ENCODE data around the gene TNIP1. TPM values are rescaled to one million over a fixed set of nuclear protein-coding genes. Genes with fewer than 3 reads are reported as not detected.

TNIP1 gene
- total and polyA plus RNA-seq, 2 donors, result 49.9 to 54.7 TPM

DNA sequence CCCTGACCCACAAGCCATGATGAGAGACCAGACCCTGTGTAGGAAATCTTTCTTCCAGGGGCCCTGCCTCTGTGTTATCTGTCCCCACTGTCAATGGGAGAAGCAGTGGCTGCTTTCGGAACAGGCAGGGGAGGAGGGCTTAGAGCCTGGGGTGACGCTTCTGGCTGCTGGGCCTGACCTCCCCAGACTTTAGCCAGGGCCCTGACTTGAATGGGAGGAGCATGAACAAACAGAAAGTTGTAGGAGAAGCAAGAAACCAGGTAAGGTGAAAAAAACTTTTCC lies 72.7 kb downstream of the TNIP1 start:
- DNase-seq (ENCODE audit: low read depth in 6 of 9, low spot score in 9 of 9), result no peak
- Histone ChIP-seq H3K9me3 (ENCODE audit: control insufficient read depth in 2 of 2, insufficient read depth in 1 of 2, low read length in 1 of 2) (no peaks in the 10 kb centered on the region), H3K4me1 (ENCODE audit: control insufficient read depth in 2 of 2, insufficient read depth in 2 of 2, low read length in 2 of 2) (no peaks in the 10 kb centered on the region), H3K27ac (ENCODE audit: low read depth in 1 of 2, low read length in 1 of 2) (no peak overlapping the region), H3K36me3 (ENCODE audit: control insufficient read depth in 2 of 2, insufficient read depth in 2 of 2, low read length in 1 of 2) (no peaks in the 10 kb centered on the region), H3K4me3 (ENCODE audit: low read length in 2 of 2) (no peak overlapping the region), H3K27me3 (ENCODE audit: control insufficient read depth in 2 of 2, insufficient read depth in 1 of 2, low read length in 1 of 2) (peaks cover 0 to 6% of the 10 kb centered on the region in 2 donors)
- WGBS, result 98% methylated on average over 2 of the region's 2 CpGs

DNA sequence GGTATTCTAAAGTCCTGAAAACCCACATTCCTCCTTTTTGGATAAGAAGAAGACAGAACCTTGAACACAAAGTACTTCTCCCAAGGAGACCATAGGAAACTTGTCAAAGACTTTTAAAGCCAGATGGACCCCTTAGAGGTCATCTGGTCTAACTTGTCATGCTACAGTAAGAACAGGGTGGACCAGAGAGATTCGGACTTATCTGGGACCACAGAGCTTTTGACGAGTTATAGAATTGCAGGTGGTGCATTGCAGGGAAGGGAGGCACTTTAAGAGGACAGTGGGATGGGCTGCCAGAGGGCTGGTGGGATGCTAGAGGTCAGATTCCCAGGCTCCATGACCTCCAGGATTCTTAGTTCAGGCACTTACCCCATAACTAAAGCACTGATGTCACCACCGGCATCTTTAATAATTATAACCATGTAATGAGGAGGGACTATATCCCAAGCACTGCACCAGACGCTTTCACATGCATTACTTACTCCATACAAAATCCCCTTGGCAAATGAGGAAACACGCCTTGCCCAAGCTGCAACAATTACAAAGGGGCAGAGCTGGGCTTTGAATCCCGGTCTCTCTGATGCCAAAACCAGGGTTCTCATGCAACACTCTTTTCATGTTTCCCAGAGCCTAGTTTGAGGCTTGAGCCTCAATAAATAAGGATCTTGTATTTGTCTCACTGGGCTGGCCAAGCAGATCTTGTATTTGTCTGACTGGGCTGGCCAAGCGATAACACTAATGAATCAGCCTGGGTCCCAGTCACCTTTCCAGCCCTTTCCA lies 73.2 kb downstream of the TNIP1 start:
- DNase-seq (ENCODE audit: low read depth in 6 of 9, low spot score in 9 of 9), result no peak
- Histone ChIP-seq H3K27me3 (ENCODE audit: control insufficient read depth in 2 of 2, insufficient read depth in 1 of 2, low read length in 1 of 2) (peaks cover 0 to 6% of the 10 kb centered on the region in 2 donors), H3K27ac (ENCODE audit: low read depth in 1 of 2, low read length in 1 of 2) (no peak overlapping the region), H3K9me3 (ENCODE audit: control insufficient read depth in 2 of 2, insufficient read depth in 1 of 2, low read length in 1 of 2) (no peaks in the 10 kb centered on the region), H3K4me3 (ENCODE audit: low read length in 2 of 2) (no peak overlapping the region), H3K36me3 (ENCODE audit: control insufficient read depth in 2 of 2, insufficient read depth in 2 of 2, low read length in 1 of 2) (no peaks in the 10 kb centered on the region), H3K4me1 (ENCODE audit: control insufficient read depth in 2 of 2, insufficient read depth in 2 of 2, low read length in 2 of 2) (no peaks in the 10 kb centered on the region)
- 95% methylated on average over 7 of the region's 7 CpGs for WGBS

DNA sequence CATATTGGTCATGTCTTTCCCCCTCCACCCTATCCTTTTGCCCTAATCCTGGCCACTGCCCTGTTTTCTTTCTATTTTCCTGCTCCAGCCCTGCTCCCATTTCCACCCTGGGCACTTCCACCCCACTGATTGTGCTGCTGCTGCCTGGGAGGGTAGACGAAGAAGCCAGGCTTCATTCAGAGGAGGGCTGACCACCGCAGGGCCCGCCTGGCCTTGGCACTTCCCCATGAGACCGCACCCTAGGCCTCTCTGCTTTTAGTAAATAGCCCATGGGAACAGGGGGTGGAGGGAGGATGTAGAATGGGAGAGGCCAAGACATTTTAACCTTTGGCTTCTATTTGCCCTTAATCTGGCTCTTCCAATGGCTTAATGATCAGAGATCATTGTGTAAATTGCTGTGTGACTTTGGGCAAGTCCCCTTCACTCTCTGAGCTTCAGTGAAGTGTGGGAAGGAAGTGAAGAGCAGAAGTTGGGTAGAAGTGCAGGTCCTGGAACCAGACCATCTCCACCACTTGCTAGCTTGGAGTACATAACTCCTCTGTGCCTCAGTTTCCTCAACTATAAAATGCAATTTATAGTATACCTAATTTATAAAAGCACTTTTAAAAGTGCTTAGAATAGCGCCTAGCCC lies 74.0 kb downstream of the TNIP1 start:
- no peaks in the 10 kb centered on the region for H3K4me1 ChIP-seq (ENCODE audit: control insufficient read depth in 2 of 2, insufficient read depth in 2 of 2, low read length in 2 of 2)
- peaks cover 0 to 6% of the 10 kb centered on the region in 2 donors for H3K27me3 ChIP-seq (ENCODE audit: control insufficient read depth in 2 of 2, insufficient read depth in 1 of 2, low read length in 1 of 2)
- H3K36me3 ChIP-seq (ENCODE audit: control insufficient read depth in 2 of 2, insufficient read depth in 2 of 2, low read length in 1 of 2), result no peaks in the 10 kb centered on the region
- 94% methylated on average over 5 of the region's 5 CpGs for WGBS
- no peak overlapping the region for H3K4me3 ChIP-seq (ENCODE audit: low read length in 2 of 2)
- no peak overlapping the region for H3K27ac ChIP-seq (ENCODE audit: low read depth in 1 of 2, low read length in 1 of 2)
- DNase-seq (ENCODE audit: low read depth in 6 of 9, low spot score in 9 of 9), result no peak
- no peaks in the 10 kb centered on the region for H3K9me3 ChIP-seq (ENCODE audit: control insufficient read depth in 2 of 2, insufficient read depth in 1 of 2, low read length in 1 of 2)

DNA sequence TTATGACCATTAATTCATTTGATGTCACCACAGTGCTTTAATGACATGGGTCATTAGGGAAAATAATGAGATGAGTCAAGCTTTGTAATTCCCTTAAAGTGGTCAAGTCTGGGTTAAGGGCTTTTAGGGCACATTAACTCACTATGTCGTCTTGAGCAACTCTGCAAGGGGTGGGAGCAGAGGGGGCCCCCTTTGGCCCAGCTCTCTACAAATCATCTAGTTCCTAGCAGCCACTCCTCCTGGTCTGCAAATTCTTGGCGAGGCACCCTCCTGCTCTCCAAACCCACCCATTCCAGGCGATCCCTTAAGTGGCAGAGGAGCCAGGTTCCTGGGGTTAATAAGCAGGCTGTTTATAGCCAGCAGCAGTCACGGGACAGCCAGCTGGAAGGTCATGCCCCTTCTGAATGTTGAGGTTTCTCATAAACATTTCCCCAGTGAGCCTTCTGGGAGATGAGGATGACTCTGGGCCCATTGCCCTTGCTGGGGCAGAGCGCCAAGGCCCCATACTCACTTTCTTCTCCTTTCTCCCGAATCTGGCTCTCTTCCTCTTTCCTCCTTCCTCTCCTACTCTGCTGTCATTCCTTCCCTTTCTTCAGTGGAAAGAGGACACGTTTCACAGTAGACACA lies 74.8 kb downstream of the TNIP1 start:
- WGBS, result 72% methylated on average over 7 of the region's 7 CpGs
- Histone ChIP-seq H3K4me3 (ENCODE audit: low read length in 2 of 2) (no peak overlapping the region), H3K36me3 (ENCODE audit: control insufficient read depth in 2 of 2, insufficient read depth in 2 of 2, low read length in 1 of 2) (no peaks in the 10 kb centered on the region), H3K4me1 (ENCODE audit: control insufficient read depth in 2 of 2, insufficient read depth in 2 of 2, low read length in 2 of 2) (no peaks in the 10 kb centered on the region), H3K27me3 (ENCODE audit: control insufficient read depth in 2 of 2, insufficient read depth in 1 of 2, low read length in 1 of 2) (peaks cover 0 to 6% of the 10 kb centered on the region in 2 donors), H3K27ac (ENCODE audit: low read depth in 1 of 2, low read length in 1 of 2) (no peak overlapping the region), H3K9me3 (ENCODE audit: control insufficient read depth in 2 of 2, insufficient read depth in 1 of 2, low read length in 1 of 2) (no peaks in the 10 kb centered on the region)
- no peak for DNase-seq (ENCODE audit: low read depth in 6 of 9, low spot score in 9 of 9)

DNA sequence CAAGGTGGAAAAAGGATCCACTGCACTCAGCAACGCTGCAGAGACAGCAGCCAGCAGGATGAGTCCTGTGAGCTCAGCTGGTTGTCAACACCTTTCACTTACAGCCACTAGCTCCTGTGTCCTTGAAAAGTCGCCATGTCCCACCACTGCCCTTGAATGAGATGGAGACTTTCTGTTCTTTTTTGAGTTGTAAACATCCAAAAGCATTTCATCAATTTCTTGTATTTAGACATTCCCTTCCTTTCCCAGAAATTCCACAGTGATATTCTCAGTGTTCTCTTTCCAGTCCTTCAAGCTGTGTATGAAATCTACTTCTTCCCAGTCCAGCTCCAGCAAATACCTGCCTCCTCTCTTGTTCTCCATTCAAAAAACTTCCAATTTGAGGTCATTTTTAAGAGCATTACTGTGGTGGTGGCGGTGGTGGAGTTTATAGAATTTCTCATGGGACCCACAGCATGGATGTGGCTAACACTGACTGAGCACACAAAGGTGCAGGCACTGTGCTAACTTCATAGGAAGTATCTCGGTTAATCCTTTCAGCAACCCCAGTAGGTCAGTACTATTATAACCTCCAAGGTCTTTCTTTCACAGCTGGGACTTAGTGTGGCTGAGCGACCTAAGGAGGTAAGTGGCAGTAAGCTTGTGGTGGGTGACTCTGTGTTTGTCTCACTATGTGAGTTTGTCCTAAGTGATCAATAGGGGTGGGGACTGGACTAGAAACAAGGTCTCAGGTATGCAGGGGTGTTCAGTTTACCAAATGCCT lies 75.5 kb downstream of the TNIP1 start:
- no peaks in the 10 kb centered on the region for H3K4me1 ChIP-seq (ENCODE audit: control insufficient read depth in 2 of 2, insufficient read depth in 2 of 2, low read length in 2 of 2)
- no peaks in the 10 kb centered on the region for H3K36me3 ChIP-seq (ENCODE audit: control insufficient read depth in 2 of 2, insufficient read depth in 2 of 2, low read length in 1 of 2)
- no peak for DNase-seq (ENCODE audit: low read depth in 6 of 9, low spot score in 9 of 9)
- no peak overlapping the region for H3K4me3 ChIP-seq (ENCODE audit: low read length in 2 of 2)
- no peak overlapping the region for H3K27ac ChIP-seq (ENCODE audit: low read depth in 1 of 2, low read length in 1 of 2)
- no peaks in the 10 kb centered on the region for H3K9me3 ChIP-seq (ENCODE audit: control insufficient read depth in 2 of 2, insufficient read depth in 1 of 2, low read length in 1 of 2)
- H3K27me3 ChIP-seq (ENCODE audit: control insufficient read depth in 2 of 2, insufficient read depth in 1 of 2, low read length in 1 of 2), result peaks cover 0 to 6% of the 10 kb centered on the region in 2 donors
- 92% methylated on average over 5 of the region's 5 CpGs for WGBS

DNA sequence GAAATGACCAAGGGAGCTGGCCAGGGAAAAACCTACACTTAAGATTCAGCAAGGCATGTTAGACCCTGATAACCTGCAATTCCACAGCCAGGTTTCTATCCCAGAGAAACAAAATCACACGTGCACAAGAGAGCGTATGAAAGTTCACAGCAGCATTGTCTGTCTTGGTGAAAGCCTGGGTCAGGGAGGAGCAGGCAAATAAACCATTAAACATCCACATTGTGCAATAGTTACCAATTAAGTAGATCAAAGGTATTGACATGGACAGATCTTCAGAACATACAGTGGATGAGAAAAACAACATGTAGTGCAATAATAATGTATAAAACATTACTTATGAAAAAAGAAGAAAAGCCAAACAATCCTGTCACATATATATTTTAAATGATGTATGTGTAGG lies 76.3 kb downstream of the TNIP1 start:
- Histone ChIP-seq H3K27ac (ENCODE audit: low read depth in 1 of 2, low read length in 1 of 2) (no peak overlapping the region), H3K9me3 (ENCODE audit: control insufficient read depth in 2 of 2, insufficient read depth in 1 of 2, low read length in 1 of 2) (no peaks in the 10 kb centered on the region), H3K36me3 (ENCODE audit: control insufficient read depth in 2 of 2, insufficient read depth in 2 of 2, low read length in 1 of 2) (no peaks in the 10 kb centered on the region), H3K4me1 (ENCODE audit: control insufficient read depth in 2 of 2, insufficient read depth in 2 of 2, low read length in 2 of 2) (no peaks in the 10 kb centered on the region), H3K27me3 (ENCODE audit: control insufficient read depth in 2 of 2, insufficient read depth in 1 of 2, low read length in 1 of 2) (peaks cover 0 to 6% of the 10 kb centered on the region in 2 donors), H3K4me3 (ENCODE audit: low read length in 2 of 2) (no peak overlapping the region)
- WGBS, result 97% methylated on average over 2 of the region's 2 CpGs
- no peak for DNase-seq (ENCODE audit: low read depth in 6 of 9, low spot score in 9 of 9)

DNA sequence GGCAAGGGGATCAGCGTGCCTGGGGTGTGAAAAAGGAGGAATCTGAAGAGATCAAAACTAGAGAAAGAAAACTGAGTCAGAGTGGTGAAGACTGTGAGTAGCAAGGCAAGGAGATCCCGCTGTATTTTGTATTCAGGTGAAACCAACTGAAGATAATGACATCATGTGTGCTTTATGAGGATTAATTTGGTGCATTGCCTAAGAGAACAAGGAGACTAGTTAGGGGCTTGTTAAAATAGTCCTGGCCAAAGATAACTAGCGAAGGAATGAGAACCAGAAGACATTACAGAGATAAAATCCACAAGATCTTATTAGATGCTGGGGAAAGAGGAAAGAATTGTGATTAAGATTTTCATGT lies 77.4 kb downstream of the TNIP1 start:
- 96% methylated on average over 3 of the region's 3 CpGs for WGBS
- DNase-seq (ENCODE audit: low read depth in 6 of 9, low spot score in 9 of 9), result no peak
- no peaks in the 10 kb centered on the region for H3K9me3 ChIP-seq (ENCODE audit: control insufficient read depth in 2 of 2, insufficient read depth in 1 of 2, low read length in 1 of 2)
- peaks cover 0 to 6% of the 10 kb centered on the region in 2 donors for H3K27me3 ChIP-seq (ENCODE audit: control insufficient read depth in 2 of 2, insufficient read depth in 1 of 2, low read length in 1 of 2)
- H3K36me3 ChIP-seq (ENCODE audit: control insufficient read depth in 2 of 2, insufficient read depth in 2 of 2, low read length in 1 of 2), result no peaks in the 10 kb centered on the region
- no peak overlapping the region for H3K4me3 ChIP-seq (ENCODE audit: low read length in 2 of 2)
- no peak overlapping the region for H3K27ac ChIP-seq (ENCODE audit: low read depth in 1 of 2, low read length in 1 of 2)
- no peaks in the 10 kb centered on the region for H3K4me1 ChIP-seq (ENCODE audit: control insufficient read depth in 2 of 2, insufficient read depth in 2 of 2, low read length in 2 of 2)

DNA sequence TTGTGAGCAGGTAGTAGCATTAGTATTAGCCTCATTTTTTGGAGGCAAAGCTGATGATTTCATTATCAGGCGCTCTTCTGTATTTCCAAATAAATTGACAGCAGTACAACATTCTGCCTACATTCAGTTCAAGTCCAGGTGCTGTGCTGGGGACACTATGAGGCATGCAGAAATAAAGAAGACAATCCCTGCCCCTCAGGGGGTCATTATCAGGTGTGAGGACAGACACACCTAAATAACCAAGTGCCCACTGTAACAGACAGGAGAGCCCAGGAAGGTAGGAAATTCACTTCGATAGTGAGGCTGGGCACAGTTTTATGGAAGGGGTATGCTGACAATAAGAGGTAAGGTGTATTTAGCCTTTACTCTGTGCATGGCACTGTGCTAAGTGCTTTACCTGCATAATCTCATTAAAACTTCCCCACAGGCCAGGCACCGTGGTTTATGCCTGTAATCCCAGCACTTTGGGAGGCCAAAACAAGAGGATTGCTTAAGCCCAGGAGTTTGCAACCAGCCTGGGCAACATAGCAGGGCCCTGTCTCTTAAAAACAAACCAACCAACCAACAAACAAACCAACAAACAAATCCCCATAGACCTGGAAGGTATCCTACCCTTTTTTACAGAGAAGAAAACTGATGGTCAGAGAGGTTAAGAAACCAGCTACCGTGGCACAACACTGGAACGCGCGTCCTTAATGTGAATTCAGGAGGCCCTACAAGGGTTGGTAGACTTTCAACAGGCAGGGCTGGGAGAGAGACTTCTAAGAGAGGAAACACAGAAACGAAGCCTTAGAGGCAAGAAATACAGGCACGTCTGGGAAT lies 77.9 kb downstream of the TNIP1 start:
- H3K27me3 ChIP-seq (ENCODE audit: control insufficient read depth in 2 of 2, insufficient read depth in 1 of 2, low read length in 1 of 2), result peaks cover 0 to 6% of the 10 kb centered on the region in 2 donors
- H3K27ac ChIP-seq (ENCODE audit: low read depth in 1 of 2, low read length in 1 of 2), result no peak overlapping the region
- no peaks in the 10 kb centered on the region for H3K9me3 ChIP-seq (ENCODE audit: control insufficient read depth in 2 of 2, insufficient read depth in 1 of 2, low read length in 1 of 2)
- H3K4me3 ChIP-seq (ENCODE audit: low read length in 2 of 2), result no peak overlapping the region
- H3K36me3 ChIP-seq (ENCODE audit: control insufficient read depth in 2 of 2, insufficient read depth in 2 of 2, low read length in 1 of 2), result no peaks in the 10 kb centered on the region
- no peaks in the 10 kb centered on the region for H3K4me1 ChIP-seq (ENCODE audit: control insufficient read depth in 2 of 2, insufficient read depth in 2 of 2, low read length in 2 of 2)
- DNase-seq (ENCODE audit: low read depth in 6 of 9, low spot score in 9 of 9), result no peak
- WGBS, result 94% methylated on average over 9 of the region's 9 CpGs

Measured in thymus (tissue), 11 donors.